GM19438 (cell line): ENCODE data around the gene PCDHGC5.

Experiments
- ATAC-seq: cut with Tn5 transposase; IDR thresholded peaks from one replicate; pipeline ENCODE4 v1.9.1; 2021; ENCODE audit warnings: low read depth; ENCODE audit not compliant: unreplicated experiment

The PCDHGC5 gene

GRCh38 chr5:141490271-141490670 lies 1.4 kb downstream of the PCDHGC5 start:
- no peak for ATAC-seq

GRCh38 chr5:141490771-141491170 lies 1.9 kb downstream of the PCDHGC5 start:
- ATAC-seq, result no peak

DNA sequence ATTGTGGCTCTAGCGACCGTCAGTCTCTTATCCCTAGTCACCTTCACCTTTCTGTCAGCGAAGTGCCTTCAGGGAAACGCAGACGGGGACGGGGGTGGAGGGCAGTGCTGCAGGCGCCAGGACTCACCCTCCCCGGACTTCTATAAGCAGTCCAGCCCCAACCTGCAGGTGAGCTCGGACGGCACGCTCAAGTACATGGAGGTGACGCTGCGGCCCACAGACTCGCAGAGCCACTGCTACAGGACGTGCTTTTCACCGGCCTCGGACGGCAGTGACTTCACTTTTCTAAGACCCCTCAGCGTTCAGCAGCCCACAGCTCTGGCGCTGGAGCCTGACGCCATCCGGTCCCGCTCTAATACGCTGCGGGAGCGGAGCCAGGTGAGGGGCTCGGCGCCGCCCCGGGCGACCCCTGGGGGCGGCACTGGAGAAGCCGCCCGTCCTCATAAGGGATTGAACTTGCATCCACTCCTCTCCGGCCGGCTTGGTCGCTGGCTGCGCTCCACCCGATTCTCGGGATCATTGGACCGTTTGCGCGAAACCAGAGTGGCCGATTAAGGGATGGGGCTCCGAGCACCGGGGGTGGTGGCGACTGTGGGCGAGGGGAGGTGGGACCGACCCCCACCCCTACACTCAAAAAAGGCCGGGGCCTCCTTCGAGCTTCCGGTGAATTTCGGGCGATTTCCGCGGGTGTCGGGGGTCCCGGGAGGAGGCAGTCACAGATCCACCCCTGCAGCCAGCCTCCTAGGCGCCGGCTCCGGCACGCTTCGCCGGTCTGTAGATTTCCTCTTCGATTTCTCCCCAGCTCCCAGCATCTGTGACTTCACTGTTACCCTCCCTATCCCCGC lies 2.7 kb downstream of the PCDHGC5 start:
- peak; percentile 46 for ATAC-seq

GRCh38 chr5:141492168-141492885 lies 3.4 kb downstream of the PCDHGC5 start:
- peak; percentile 45 for ATAC-seq

GRCh38 chr5:141493500-141494422 lies 4.9 kb downstream of the PCDHGC5 start:
- ATAC-seq, result no peak

GRCh38 chr5:141494761-141495452 lies 6.0 kb downstream of the PCDHGC5 start:
- no peak for ATAC-seq

GRCh38 chr5:141495453-141495811 lies 6.6 kb downstream of the PCDHGC5 start:
- ATAC-seq, result no peak

DNA sequence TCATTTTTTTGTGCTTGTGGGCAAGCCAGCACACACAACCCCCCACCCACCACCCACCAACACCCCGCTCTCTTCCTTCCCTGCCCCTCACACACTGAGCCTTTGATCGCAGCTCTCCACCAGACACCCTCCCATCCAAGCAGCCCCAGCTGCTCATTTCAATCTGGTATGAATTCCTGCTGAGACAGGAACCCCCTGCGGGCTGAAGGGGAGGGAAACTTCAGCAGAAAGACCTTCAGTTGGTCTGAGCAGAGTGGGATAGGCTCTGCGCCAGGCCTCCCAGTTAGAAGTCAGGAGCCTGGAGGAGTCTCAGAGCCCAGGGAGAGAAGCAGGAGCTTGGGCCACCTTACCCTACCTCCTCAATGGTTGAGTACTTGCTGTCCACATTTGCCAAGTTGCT lies 7.2 kb downstream of the PCDHGC5 start:
- no peak for ATAC-seq

DNA sequence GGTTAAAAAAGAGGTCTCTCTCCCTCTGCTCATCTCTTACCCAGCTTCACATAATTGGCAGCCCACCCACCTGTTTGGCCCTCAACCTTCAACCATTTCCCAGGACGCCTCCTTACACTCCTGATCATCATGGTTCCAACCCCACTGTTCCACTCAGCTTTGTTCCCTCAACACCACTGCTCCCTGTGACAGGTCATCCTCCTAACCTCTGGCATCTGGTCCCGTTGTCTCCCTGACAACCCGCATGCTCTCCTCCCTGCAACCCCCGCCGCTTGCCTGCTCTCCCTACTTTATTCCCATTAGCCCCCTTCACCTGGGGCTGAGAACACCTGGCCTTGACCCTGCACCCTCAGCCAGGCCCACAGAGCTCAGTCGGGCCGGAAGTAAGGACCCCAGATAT lies 12.9 kb downstream of the PCDHGC5 start:
- no peak for ATAC-seq

GRCh38 chr5:141503681-141504080 lies 14.8 kb downstream of the PCDHGC5 start:
- no peak for ATAC-seq

DNA sequence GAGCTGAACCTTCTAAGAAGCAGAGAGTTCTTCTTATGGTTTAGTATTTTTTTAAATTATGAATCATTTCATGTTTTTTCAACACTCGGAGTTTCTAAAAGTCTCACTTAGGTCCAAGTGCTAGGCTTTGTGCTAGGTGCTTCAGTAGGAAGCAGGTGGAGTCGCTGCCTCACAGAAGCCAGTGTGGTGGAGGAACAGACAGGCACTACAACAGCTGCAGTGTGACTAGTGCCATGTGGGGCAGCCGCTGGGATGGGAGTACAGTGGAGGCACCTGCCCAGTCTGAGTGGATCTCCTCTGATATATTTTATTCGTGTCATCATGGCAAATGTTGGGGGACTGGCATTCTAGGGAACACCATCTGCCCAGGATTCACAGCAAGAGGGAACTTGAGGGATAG lies 15.3 kb downstream of the PCDHGC5 start:
- no peak for ATAC-seq

GRCh38 chr5:141506381-141507155 lies 17.7 kb downstream of the PCDHGC5 start:
- ATAC-seq, result no peak

DNA sequence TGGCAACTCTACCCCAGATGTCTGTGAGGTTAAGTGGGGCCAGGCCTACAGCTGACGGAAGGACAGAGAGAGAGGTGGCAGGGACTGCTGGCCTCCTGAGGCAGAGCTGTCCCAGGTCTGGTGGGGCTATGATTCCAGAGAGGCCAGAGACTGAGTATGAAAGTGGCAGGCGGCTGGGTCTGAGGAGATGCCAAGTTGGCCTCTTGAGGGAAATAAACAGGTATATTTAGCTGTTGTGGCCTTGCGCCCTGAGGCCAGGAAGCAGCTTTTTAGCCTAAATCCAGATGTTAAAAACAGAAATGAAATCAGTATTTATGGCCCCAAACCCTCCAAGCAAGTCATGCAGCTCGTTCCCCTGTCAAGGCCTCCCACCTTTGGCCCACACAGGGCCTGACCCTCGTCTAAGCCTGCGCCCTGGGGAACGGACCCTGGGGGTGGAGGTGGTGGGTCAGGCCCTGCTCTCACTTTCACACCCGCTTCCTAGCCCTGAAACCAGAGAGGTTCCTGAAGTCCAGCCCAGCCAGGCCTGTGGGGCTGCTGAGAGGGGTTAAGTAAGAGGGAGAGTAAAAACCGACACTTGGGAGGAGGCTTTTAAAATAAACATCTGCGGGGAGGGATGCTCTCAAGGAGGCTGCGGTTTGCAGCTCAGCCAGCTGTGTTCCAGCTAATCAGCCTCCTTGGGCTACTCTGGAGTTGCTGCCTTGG lies 18.7 kb downstream of the PCDHGC5 start:
- ATAC-seq, result peak; percentile 48

- ATAC-seq, result no peak
Measured at GRCh38 chr5:141508440-141508797, 19.5 kb downstream of the PCDHGC5 start.

DNA sequence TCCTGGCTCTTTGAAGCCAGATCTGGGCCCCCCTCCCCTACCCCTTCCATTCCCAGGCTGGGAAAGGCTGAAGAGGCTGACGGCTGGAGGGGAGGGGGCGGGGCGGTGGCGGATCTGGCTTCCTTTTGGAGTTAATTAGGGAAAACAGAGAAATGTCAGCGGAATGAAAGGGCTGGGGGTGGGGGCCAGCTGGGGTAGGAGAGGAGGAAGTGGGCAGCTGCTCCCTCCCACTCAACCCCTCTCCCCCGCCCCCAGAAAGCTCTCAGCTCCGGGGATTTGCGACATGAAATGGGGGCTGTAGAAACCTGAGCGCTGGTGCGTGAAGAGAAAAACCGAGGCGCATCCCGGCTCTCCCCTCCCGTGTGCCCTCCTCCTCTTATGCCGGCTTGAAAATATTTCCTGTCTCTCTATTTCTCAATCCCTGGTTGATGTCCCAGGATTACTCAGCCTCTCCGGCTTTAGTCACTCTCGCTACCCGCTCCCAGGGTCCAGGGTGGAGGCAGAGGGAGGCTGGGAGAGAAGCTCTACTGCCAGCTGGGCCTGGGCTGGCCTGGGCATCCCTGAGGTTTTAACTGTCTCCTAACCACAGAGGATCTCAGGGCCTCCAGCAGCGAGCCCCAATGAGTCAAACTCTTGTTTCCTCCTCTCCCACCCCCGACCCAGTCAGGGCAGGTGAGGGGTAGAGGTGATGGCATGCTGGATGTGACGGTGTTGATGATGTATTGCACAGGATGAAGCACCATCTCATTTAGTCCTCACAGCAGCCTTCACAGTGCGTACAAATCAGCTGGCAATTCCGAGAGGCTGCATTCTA lies 20.1 kb downstream of the PCDHGC5 start:
- ATAC-seq, result no peak

DNA sequence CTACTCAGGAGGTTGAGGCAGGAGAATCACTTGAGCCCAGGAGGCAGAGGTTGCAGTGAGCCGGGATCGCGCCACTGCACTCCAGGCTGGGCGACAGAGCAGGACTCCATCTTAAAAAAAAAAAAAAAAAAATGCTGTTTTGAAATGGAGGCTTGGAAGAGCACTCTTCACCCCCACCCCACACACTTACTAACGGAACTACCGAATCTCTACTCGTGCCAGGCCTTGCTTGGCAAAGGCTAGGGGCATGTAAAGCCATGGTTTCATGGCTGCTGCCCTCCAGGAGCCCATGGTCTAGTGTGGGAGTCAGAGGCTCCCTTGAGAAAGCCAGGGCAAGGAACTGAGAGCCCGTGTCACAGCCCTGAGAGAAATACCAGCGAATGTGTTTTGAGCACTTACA lies 21.3 kb downstream of the PCDHGC5 start:
- no peak for ATAC-seq

DNA sequence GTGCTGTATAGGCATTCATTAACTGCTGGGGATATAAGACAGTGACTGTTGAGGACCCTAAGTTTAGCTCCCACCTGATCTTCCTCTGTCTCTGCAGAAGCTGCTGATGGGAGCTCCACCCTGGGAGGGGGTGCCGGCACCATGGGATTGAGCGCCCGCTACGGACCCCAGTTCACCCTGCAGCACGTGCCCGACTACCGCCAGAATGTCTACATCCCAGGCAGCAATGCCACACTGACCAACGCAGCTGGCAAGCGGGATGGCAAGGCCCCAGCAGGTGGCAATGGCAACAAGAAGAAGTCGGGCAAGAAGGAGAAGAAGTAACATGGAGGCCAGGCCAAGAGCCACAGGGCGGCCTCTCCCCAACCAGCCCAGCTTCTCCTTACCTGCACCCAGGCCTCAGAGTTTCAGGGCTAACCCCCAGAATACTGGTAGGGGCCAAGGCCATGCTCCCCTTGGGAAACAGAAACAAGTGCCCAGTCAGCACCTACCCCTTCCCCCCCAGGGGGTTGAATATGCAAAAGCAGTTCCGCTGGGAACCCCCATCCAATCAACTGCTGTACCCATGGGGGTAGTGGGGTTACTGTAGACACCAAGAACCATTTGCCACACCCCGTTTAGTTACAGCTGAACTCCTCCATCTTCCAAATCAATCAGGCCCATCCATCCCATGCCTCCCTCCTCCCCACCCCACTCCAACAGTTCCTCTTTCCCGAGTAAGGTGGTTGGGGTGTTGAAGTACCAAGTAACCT lies 22.1 kb downstream of the PCDHGC5 start:
- ATAC-seq, result no peak
